WERI-Rb-1 (cell line): ENCODE measurements around the gene MAD1L1.

ENCODE experiments used
- DNase-seq: peaks from one replicate; pipeline ENCODE4 v3.0.0-alpha.2; 2020
- H3K27ac ChIP-seq: fragments of 250-450 bp; sonication (Bioruptor Pico); 2 replicates; pipeline ENCODE4 v1.5.1; 2020; ENCODE audit warnings: mild to moderate bottlenecking, moderate library complexity
- H3K27me3 ChIP-seq: fragments of 250-450 bp; sonication (Bioruptor Pico); 2 replicates; pipeline ENCODE4 v1.5.1; 2021; ENCODE audit warnings: mild to moderate bottlenecking, low read depth, moderate library complexity; ENCODE audit not compliant: insufficient read depth, severe bottlenecking
- H3K36me3 ChIP-seq: fragments of 250-450 bp; sonication (Bioruptor Pico); 2 replicates; pipeline ENCODE4 v1.5.1; 2020; ENCODE audit warnings: mild to moderate bottlenecking, moderate library complexity
- H3K4me3 ChIP-seq: 2 replicates; pipeline ENCODE4 v1.5.1; 2011; ENCODE audit warnings: low read depth, mild to moderate bottlenecking, control low read depth, low read length
- H3K9me3 ChIP-seq: fragments of 250-450 bp; sonication (Bioruptor Pico); 2 replicates; pipeline ENCODE4 v1.5.1; 2021; ENCODE audit warnings: mild to moderate bottlenecking, moderate library complexity; ENCODE audit not compliant: severe bottlenecking
- CTCF ChIP-seq: IDR thresholded peaks from 2 replicates; pipeline ENCODE4 v1.5.1; 2011; ENCODE audit warnings: low read depth, mild to moderate bottlenecking, control low read depth, inconsistent platforms, low read length

MAD1L1 gene

DNA sequence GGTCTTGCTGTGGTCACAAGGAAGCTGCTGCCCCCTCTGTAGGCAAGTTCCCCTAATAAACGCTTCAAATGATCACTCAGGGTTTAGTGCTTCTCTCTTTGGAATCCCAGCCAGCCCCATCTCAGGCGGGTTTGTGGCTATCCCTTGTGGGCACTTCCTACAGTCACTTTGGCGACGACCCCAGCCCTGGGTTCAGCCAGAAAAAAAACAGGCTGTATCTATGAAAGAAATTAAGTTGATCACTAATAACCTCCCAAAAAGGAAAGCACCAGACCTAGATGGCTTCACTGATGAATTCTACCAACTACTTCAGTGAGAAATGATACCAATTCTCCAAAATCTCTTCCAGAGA, 208.2 kb downstream of the MAD1L1 start:
- Histone ChIP-seq H3K27ac (no peak overlapping the region), H3K9me3 (peaks cover 13% of the 10 kb centered on the region), H3K36me3 (no peaks in the 10 kb centered on the region), H3K27me3 (no peaks in the 10 kb centered on the region), H3K4me3 (no peak overlapping the region)
- no peak for TF ChIP-seq CTCF
- DNase-seq, result no peak

- H3K27ac ChIP-seq, result no peak overlapping the region
- TF ChIP-seq CTCF, result no peak
- H3K9me3 ChIP-seq, result peaks cover 13% of the 10 kb centered on the region
- H3K4me3 ChIP-seq, result no peak overlapping the region
- DNase-seq, result no peak
- H3K27me3 ChIP-seq, result no peaks in the 10 kb centered on the region
- H3K36me3 ChIP-seq, result no peaks in the 10 kb centered on the region
These were observed 208.7 kb downstream of the MAD1L1 start for GRCh38 chr7:2023877-2024566.

DNA sequence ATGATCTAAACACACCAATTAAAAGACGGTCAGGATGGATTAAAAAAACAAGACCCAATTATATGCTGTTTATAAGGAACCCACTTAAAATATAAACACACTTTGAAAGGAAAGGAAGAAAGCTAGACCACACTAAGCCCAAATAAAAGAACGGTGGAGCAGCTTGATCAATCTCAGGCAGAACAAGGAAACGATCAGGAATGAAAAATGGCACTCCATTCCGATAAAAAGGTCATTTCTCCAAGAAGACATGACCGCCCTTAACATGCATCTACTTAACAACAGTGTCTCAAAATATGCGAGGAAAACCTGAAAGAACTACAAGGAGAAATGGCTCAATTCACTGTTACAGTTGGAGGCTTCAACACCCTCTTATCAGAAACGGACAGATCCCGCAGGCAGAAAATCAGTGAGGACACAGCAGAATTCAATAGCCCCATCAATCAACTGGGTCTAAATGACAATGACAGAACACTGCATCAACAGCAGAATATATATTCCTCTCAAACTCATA, 210.0 kb downstream of the MAD1L1 start:
- DNase-seq, result no peak
- Histone ChIP-seq H3K36me3 (no peaks in the 10 kb centered on the region), H3K4me3 (no peak overlapping the region), H3K27me3 (no peaks in the 10 kb centered on the region), H3K27ac (no peak overlapping the region), H3K9me3 (peaks cover 10% of the 10 kb centered on the region)
- TF ChIP-seq CTCF, result no peak

GRCh38 chr7:2022021-2022409, 210.7 kb downstream of the MAD1L1 start:
- H3K27me3 ChIP-seq, result no peaks in the 10 kb centered on the region

GRCh38 chr7:2019711-2020511, 212.8 kb downstream of the MAD1L1 start:
- Histone ChIP-seq H3K27ac (no peak overlapping the region), H3K36me3 (no peaks in the 10 kb centered on the region), H3K9me3 (peaks cover 3% of the 10 kb centered on the region), H3K4me3 (no peak overlapping the region), H3K27me3 (no peaks in the 10 kb centered on the region)
- TF ChIP-seq CTCF, result no peak
- peak; percentile 58 for DNase-seq

More at GRCh38 chr7:2022021-2022409, 210.7 kb downstream of the MAD1L1 start:
- no peaks in the 10 kb centered on the region for H3K36me3 ChIP-seq
- H3K4me3 ChIP-seq, result no peak overlapping the region
- no peak for DNase-seq
- H3K9me3 ChIP-seq, result peaks cover 10% of the 10 kb centered on the region
- no peak for TF ChIP-seq CTCF
- H3K27ac ChIP-seq, result no peak overlapping the region

- no peaks in the 10 kb centered on the region for H3K36me3 ChIP-seq
- no peak for TF ChIP-seq CTCF
- H3K4me3 ChIP-seq, result no peak overlapping the region
- DNase-seq, result no peak
- H3K27me3 ChIP-seq, result no peaks in the 10 kb centered on the region
- H3K27ac ChIP-seq, result no peak overlapping the region
- peaks cover under 1% of the 10 kb centered on the region for H3K9me3 ChIP-seq
These were observed 213.4 kb downstream of the MAD1L1 start for GRCh38 chr7:2019461-2019710.
